ENCODE measurements around the gene DDX39A. TPM values are rescaled to one million over a fixed set of nuclear protein-coding genes. Genes with fewer than 3 reads are reported as not detected.

The DDX39A gene
- total and polyA plus RNA-seq, 2 of the 8 experiments (the other 6 are each of a cell fraction or from before 2014, with no cell fraction given) = 139 TPM

GRCh38 chr19:14442891-14443631 lies 23.9 kb upstream of the DDX39A start:
- 95% methylated on average over 13 of the region's 16 CpGs; no CpG with 5 or more reads in 1 of the 2 experiments for WGBS, 2 experiments (ENCODE audit: extremely low coverage in 1 of 2, insufficient coverage in 1 of 2, insufficient read length in 1 of 2, insufficient replicate concordance in 2 of 2, low coverage in 1 of 2, low lambda C conversion rate in 2 of 2, missing lambda C conversion rate in 1 of 2)

More at GRCh38 chr19:14442891-14443631, 23.9 kb upstream of the DDX39A start:
- no peak overlapping the region for H2BK5ac ChIP-seq (ENCODE audit: low read depth, low read length)
- no peak for FAIRE-seq
- CTCF ChIA-PET (ENCODE audit: partially characterized antibody) = no interaction called here
- H4K91ac ChIP-seq (replicated peaks; ENCODE audit: insufficient read length, low read length) = no peak overlapping the region
- no peak overlapping the region for H3K4me3 ChIP-seq (ENCODE audit: extremely low read depth in 1 of 4, insufficient read depth in 2 of 4, low read depth in 3 of 4, low read length in 4 of 4)
- H3K79me1 ChIP-seq (ENCODE audit: low read depth, low read length) = peaks cover 12% of the 10 kb centered on the region
- H3K27me3 ChIP-seq (replicated peaks in 1 of 4; ENCODE audit: control insufficient read depth in 3 of 4, extremely low read depth in 1 of 4, insufficient read depth in 3 of 4, low read length in 3 of 4) = no peaks in the 10 kb centered on the region
- no peak overlapping the region for H3K4ac ChIP-seq (replicated peaks; ENCODE audit: insufficient read length, low read depth, low read length)
- no peak overlapping the region for H3K4me2 ChIP-seq (ENCODE audit: insufficient read depth in 1 of 2, low read depth in 2 of 2, low read length in 2 of 2)
- no peak overlapping the region for H2AK5ac ChIP-seq (ENCODE audit: low read depth, low read length)
- H3K4me1 ChIP-seq (replicated peaks in 1 of 4; ENCODE audit: control insufficient read depth in 3 of 4, insufficient read depth in 4 of 4, low read length in 3 of 4) = no peaks in the 10 kb centered on the region
- H3K9ac ChIP-seq (replicated peaks in 1 of 4; ENCODE audit: extremely low read depth in 1 of 4, low read depth in 3 of 4, low read length in 3 of 4) = no peak overlapping the region
- POLR2A ChIA-PET (ENCODE audit: partially characterized antibody) = no interaction called here
- no peak overlapping the region for H3K14ac ChIP-seq (ENCODE audit: insufficient read length)
- H3K23ac ChIP-seq (ENCODE audit: insufficient read length) = no peak overlapping the region
- no peak overlapping the region for H2BK12ac ChIP-seq (ENCODE audit: low read depth, low read length)
- H3K27ac ChIP-seq (ENCODE audit: low read depth, low read length) = no peak overlapping the region
- peaks cover 0 to 10% of the 10 kb centered on the region in 2 experiments; a peak in 2 of 4 replicates for H3K79me2 ChIP-seq (ENCODE audit: control insufficient read depth in 1 of 2, insufficient read depth in 2 of 2, low read length in 2 of 2)
- H2BK15ac ChIP-seq (ENCODE audit: low read length) = no peak overlapping the region
- H4K20me1 ChIP-seq (replicated peaks in 1 of 2; ENCODE audit: control insufficient read depth in 1 of 2, insufficient read depth in 2 of 2, low read length in 2 of 2) = peaks cover 10 to 29% of the 10 kb centered on the region in 2 experiments
- no peak overlapping the region for H4K5ac ChIP-seq (ENCODE audit: insufficient read length, low read depth, low read length)
- DNase-seq (ENCODE audit: low read depth in 1 of 2, low spot score in 2 of 2) = no peak
- H2BK20ac ChIP-seq (ENCODE audit: low read length) = no peak overlapping the region
- H3K18ac ChIP-seq (ENCODE audit: extremely low read depth, low read length) = no peak overlapping the region
- peaks cover 22 to 49% (median 41%) of the 10 kb centered on the region in 4 experiments for H3K36me3 ChIP-seq (ENCODE audit: control insufficient read depth in 2 of 4, insufficient read depth in 4 of 4, low read length in 3 of 4)
- no peaks in the 10 kb centered on the region for H3K23me2 ChIP-seq (ENCODE audit: low read depth, low read length)
- H4K8ac ChIP-seq (ENCODE audit: extremely low read depth, insufficient read depth, low read length) = no peak overlapping the region
- H3K9me3 ChIP-seq (ENCODE audit: insufficient read depth in 2 of 2, low read depth in 1 of 2, low read length in 1 of 2) = no peaks in the 10 kb centered on the region
- no peak overlapping the region for H2BK120ac ChIP-seq (replicated peaks; ENCODE audit: low read depth, low read length)
- TF ChIP-seq SUZ12 (IDR thresholded peaks at IDR 0.05; ENCODE audit: low read length) (no peak), KDM1A (IDR thresholded peaks at IDR 0.05; ENCODE audit: borderline replicate concordance, low read length) (no peak), SP2 (IDR thresholded peaks at IDR 0.05; ENCODE audit: low read length) (no peak), CREB1 (IDR thresholded peaks at IDR 0.05) (no peak), POLR2A (IDR thresholded peaks at IDR 0.05; ENCODE audit: control extremely low read depth in 1 of 2, low read depth in 2 of 2, low read length in 2 of 2) (no peak), TAF7 (optimal IDR thresholded peaks at IDR 0.05; ENCODE audit: borderline replicate concordance, low read depth, low read length) (no peak), GABPA (IDR thresholded peaks at IDR 0.05; ENCODE audit: borderline replicate concordance, insufficient read depth, low read length) (no peak), NRF1 (IDR thresholded peaks at IDR 0.05; ENCODE audit: low read depth, low read length) (no peak), TEAD4 (IDR thresholded peaks at IDR 0.05; ENCODE audit: low read depth, low read length) (no peak), NANOG (IDR thresholded peaks at IDR 0.05; ENCODE audit: insufficient read depth, low read depth, low read length, poor library complexity, severe bottlenecking) (no peak), RAD21 (IDR thresholded peaks at IDR 0.05 in 1 of 2, conservative IDR thresholded peaks at IDR 0.05 in 1 of 2; ENCODE audit: low read depth in 2 of 2, low read length in 2 of 2) (no peak), JUND (IDR thresholded peaks at IDR 0.05; ENCODE audit: low read length) (no peak)
- no peak overlapping the region for H2AFZ ChIP-seq (ENCODE audit: low read length)
- H3K56ac ChIP-seq (replicated peaks; ENCODE audit: insufficient read length, low read depth, low read length) = no peak overlapping the region

All from H1 (cell line).